ENCODE data around the gene HIF3A.
"Not testable (repeated sequence)": the region's sequence is repeated elsewhere in the genome, so short reads cannot be mapped to it uniquely, and the experiment has no call there.

Gene HIF3A

DNA sequence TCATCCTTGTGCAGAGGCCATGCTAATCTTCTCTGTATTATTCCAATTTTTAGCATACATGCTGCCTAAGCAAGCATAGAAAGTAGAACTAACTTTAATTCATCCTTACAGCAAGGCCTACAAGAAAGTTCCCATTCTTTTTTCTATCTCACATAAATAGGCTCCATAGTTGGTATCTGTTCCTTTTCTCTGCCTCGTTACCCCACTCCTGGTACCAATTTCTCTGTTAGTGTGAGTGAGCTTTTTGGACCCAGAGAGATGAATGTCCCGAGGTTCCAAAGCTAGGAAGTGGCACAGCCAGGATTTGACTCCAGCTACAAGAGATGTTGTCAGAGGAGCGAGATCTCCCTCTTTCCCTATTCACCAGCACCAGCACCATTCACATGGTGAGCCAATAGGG, 9.7 kb downstream of the HIF3A start:
- TF ChIP-seq, protein P1, sequence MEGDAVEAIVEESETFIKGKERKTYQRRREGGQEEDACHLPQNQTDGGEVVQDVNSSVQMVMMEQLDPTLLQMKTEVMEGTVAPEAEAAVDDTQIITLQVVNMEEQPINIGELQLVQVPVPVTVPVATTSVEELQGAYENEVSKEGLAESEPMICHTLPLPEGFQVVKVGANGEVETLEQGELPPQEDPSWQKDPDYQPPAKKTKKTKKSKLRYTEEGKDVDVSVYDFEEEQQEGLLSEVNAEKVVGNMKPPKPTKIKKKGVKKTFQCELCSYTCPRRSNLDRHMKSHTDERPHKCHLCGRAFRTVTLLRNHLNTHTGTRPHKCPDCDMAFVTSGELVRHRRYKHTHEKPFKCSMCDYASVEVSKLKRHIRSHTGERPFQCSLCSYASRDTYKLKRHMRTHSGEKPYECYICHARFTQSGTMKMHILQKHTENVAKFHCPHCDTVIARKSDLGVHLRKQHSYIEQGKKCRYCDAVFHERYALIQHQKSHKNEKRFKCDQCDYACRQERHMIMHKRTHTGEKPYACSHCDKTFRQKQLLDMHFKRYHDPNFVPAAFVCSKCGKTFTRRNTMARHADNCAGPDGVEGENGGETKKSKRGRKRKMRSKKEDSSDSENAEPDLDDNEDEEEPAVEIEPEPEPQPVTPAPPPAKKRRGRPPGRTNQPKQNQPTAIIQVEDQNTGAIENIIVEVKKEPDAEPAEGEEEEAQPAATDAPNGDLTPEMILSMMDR (IDR thresholded peaks at IDR 0.05; ENCODE audit: unreplicated experiment in 3 of 3) = no peak
- Mint-ChIP-seq H3K4me1 (peaks cover 15% of the 10 kb centered on the region), H3K27ac (no peak overlapping the region)

DNA sequence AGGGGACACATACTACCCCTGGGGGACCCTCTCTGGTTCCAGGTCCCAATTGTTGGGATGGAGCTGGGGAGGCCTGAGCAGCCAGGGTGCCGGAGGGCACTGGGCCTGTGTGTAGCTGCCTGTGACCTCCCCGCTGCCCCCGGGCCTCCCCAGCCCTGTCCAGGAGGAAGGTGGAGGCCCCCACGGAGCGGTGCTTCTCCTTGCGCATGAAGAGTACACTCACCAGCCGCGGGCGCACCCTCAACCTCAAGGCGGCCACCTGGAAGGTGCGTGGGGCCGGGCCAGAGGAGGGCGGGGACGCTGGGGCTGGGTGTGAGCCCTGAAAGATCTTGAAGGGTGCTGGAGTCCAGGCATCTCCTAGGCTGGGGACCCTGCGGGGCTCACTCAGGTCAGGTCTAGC, 11.7 kb downstream of the HIF3A start:
- peaks cover 3% of the 10 kb centered on the region for H3K27me3 Mint-ChIP-seq (ENCODE audit: low read depth)
- H3K27ac Mint-ChIP-seq = no peak overlapping the region
- peaks cover 6% of the 10 kb centered on the region for H3K4me1 Mint-ChIP-seq
- TF ChIP-seq, protein P1 (IDR thresholded peaks at IDR 0.05; ENCODE audit: unreplicated experiment in 3 of 3) = no peak
- H3K9me3 Mint-ChIP-seq = peaks cover 12% of the 10 kb centered on the region
- no peak overlapping the region for H3K4me3 Mint-ChIP-seq
- peaks cover 69% of the 10 kb centered on the region for H3K36me3 Mint-ChIP-seq (ENCODE audit: low read depth)

More for the DNA sequence above, 9.7 kb downstream of the HIF3A start:
- no peaks in the 10 kb centered on the region for H3K27me3 Mint-ChIP-seq (ENCODE audit: low read depth)
- peaks cover 62% of the 10 kb centered on the region for H3K36me3 Mint-ChIP-seq (ENCODE audit: low read depth)
- H3K9me3 Mint-ChIP-seq = peaks cover 12% of the 10 kb centered on the region
- no peak overlapping the region for H3K4me3 Mint-ChIP-seq

DNA sequence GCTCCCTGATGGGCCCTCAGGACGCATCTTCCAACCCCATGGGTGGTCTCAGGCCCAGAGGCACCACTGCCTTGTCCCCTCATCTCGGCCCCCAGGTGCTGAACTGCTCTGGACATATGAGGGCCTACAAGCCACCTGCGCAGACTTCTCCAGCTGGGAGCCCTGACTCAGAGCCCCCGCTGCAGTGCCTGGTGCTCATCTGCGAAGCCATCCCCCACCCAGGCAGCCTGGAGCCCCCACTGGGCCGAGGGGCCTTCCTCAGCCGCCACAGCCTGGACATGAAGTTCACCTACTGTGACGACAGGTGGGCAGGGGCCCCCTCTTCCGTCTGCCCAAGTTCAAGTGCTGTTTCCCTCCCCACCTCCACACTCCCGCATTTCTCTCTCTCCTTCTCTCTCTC, 12.2 kb downstream of the HIF3A start:
- TF ChIP-seq, protein P1 (IDR thresholded peaks at IDR 0.05; ENCODE audit: unreplicated experiment in 3 of 3) = no peak
- Mint-ChIP-seq H3K27ac (no peak overlapping the region), H3K36me3 (ENCODE audit: low read depth) (peaks cover 69% of the 10 kb centered on the region), H3K27me3 (ENCODE audit: low read depth) (peaks cover 3% of the 10 kb centered on the region), H3K9me3 (peaks cover 12% of the 10 kb centered on the region), H3K4me1 (peaks cover 6% of the 10 kb centered on the region), H3K4me3 (no peak overlapping the region)

DNA sequence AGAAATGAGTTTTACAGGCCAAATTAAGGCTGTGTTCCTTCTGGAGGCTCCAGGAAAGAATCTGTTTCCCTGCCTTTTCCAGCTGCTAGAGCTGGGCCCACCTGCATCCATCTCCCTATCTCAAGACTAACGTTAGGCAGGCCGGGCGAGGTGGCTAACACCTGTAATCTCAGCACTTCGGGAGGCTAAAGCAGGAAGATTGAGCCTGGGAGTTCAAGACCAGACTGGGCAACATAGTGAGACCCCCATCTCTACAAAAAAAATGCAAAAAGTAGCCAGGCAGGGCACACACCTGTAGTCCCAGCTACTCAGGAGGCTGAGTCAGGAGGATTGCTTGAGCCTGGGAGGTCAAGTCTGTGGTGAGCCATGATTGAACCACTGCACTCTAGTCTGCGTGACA, 14.6 kb downstream of the HIF3A start:
- TF ChIP-seq, protein P1 (IDR thresholded peaks at IDR 0.05; ENCODE audit: unreplicated experiment in 3 of 3) = no peak
- no peak overlapping the region for H3K4me3 Mint-ChIP-seq
- H3K27me3 Mint-ChIP-seq (ENCODE audit: low read depth) = peaks cover 3% of the 10 kb centered on the region
- peaks cover 60% of the 10 kb centered on the region for H3K36me3 Mint-ChIP-seq (ENCODE audit: low read depth)
- no peaks in the 10 kb centered on the region for H3K4me1 Mint-ChIP-seq
- H3K27ac Mint-ChIP-seq = no peak overlapping the region
- peaks cover 5% of the 10 kb centered on the region for H3K9me3 Mint-ChIP-seq

DNA sequence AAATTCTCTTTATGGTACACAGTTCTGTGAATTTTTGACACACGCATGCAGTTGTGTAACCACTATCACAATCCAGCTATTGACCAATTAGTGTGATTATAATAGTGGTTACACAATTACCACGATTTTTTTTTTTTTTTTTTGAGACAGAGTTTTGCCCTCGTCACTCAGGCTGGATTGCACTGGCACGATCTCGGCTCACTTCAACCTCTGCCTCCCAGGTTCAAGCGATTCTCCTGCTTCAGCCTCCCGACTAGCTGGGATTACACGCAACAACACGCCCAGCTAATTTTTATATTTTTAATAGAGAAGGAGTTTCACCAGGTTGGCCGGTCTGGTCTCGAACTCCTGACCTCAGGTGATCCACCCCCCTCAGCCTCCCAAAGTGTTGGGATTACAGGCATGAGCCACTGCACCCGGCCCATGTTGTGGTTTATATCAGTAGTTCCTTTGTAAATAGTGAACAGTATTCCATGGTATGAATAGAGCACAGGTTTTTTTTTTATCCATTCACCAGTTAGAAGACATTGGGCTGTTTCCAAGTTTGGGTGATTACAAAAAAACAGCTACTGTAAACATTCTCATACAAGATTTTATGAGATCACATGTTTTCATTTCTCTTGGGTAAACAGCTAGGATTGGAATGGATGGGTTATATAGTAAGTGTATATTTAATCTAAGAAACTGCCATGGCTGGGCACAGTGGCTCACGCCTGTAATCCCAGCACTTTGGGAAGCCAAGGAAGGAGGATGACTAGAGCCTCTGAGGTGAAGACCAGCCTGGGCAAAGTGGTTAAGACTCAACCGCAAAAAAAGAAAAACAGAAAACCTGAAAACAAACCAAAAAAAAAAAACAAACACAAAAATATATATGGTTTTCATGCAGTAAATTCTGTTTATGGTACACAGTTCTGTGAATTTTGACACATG, 17.0 kb downstream of the HIF3A start:
- not testable (repeated sequence) for H3K27me3 Mint-ChIP-seq (ENCODE audit: low read depth); H3K9me3 Mint-ChIP-seq; H3K4me3 Mint-ChIP-seq; H3K27ac Mint-ChIP-seq; H3K4me1 Mint-ChIP-seq
- peaks cover 54% of the 10 kb centered on the region for H3K36me3 Mint-ChIP-seq (ENCODE audit: low read depth)

DNA sequence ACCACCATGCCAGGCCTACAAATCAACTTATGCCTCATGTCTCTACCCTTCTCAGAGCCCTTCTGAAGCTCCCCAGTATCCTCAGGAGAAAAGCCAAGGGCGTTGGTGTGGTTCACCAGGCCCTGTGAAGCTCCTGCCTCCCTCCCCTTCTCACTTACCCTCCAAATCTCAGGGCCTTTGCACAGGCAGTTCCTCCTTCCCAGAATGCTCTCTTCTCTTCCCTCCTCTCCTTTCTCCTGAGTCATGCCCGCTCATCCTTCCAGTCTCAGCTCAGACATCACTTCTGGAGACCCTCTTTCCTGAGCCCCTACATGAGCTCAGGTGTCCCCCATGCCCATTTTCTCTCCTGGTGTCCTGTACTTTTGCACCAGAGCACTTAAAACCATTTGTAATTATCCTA, 20.5 kb downstream of the HIF3A start:
- no peaks in the 10 kb centered on the region for H3K4me1 Mint-ChIP-seq
- H3K9me3 Mint-ChIP-seq = no peaks in the 10 kb centered on the region
- H3K36me3 Mint-ChIP-seq (ENCODE audit: low read depth) = peaks cover 43% of the 10 kb centered on the region
- no peak overlapping the region for H3K27ac Mint-ChIP-seq
- no peaks in the 10 kb centered on the region for H3K27me3 Mint-ChIP-seq (ENCODE audit: low read depth)
- TF ChIP-seq, protein P1 (IDR thresholded peaks at IDR 0.05; ENCODE audit: unreplicated experiment in 3 of 3) = no peak
- H3K4me3 Mint-ChIP-seq = no peak overlapping the region
